ENCODE measurements around the gene USP14.
A peak's percentile ranks its signal among the peaks of the same experiment; 100 is the strongest.
"Not testable (repeated sequence)": the region's sequence is repeated elsewhere in the genome, so short reads cannot be mapped to it uniquely, and the experiment has no call there.

Gene USP14

GRCh38 chr18:136433-136832, 21.9 kb upstream of the USP14 start:
- no peaks in the 10 kb centered on the region for H3K36me3 ChIP-seq (ENCODE audit: control insufficient read depth, insufficient read depth, low read length)
- 40 to 50% methylated on average over 4 of the region's 7 CpGs for WGBS, 2 experiments (ENCODE audit: insufficient coverage in 2 of 2)
- no peaks in the 10 kb centered on the region for H3K4me1 ChIP-seq (ENCODE audit: control insufficient read depth, insufficient read depth, low read length, poor library complexity, severe bottlenecking)
- no peaks in the 10 kb centered on the region for H3K9me3 ChIP-seq (ENCODE audit: control insufficient read depth, low read length)
- H3K27ac ChIP-seq (ENCODE audit: low read depth, low read length, severe bottlenecking): no peak overlapping the region
- no peak overlapping the region for H3K4me3 ChIP-seq (ENCODE audit: extremely low read depth, insufficient read depth, low read length, poor library complexity, severe bottlenecking)

GRCh38 chr18:137327-137726, 21.0 kb upstream of the USP14 start:
- 85 to 90% methylated on average over 2 of the region's 5 CpGs for WGBS, 2 experiments (ENCODE audit: insufficient coverage in 2 of 2)
- Histone ChIP-seq H3K4me1 (ENCODE audit: control insufficient read depth, insufficient read depth, low read length, poor library complexity, severe bottlenecking) (no peaks in the 10 kb centered on the region), H3K4me3 (ENCODE audit: extremely low read depth, insufficient read depth, low read length, poor library complexity, severe bottlenecking) (no peak overlapping the region), H3K9me3 (ENCODE audit: control insufficient read depth, low read length) (no peaks in the 10 kb centered on the region), H3K36me3 (ENCODE audit: control insufficient read depth, insufficient read depth, low read length) (no peaks in the 10 kb centered on the region), H3K27ac (ENCODE audit: low read depth, low read length, severe bottlenecking) (no peak overlapping the region)

DNA sequence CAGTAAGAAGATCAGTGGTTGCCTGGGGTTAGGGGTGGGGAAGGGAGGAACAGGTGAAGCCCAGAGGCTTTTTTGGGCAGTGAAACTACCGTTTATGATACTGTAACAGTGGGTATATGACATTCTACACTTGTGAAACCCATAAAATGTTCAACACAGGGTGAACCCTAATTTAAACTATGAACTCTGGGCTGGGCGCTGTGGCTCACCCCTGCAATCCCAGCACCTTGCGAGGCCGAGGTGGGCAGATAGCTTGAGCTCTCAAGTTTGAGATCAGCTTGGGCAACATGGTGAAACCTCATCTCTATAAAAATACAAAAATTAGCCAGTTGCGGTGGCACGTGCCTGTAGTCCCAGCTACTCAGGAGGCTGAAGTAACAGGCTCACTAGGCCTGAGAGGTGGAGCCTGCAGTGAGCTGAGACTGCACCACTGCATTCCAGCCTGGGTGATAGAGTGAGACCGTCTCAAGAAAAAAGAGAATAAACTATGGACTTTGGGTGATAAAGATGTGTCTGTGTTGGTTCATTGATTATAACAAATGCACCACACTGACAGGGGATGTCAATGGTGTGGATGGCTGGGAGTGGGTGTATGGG, 17.6 kb upstream of the USP14 start:
- 80 to 81% methylated on average over 4 to 6 of the region's 7 CpGs for WGBS, 2 experiments (ENCODE audit: insufficient coverage in 2 of 2)
- H3K4me3 ChIP-seq (ENCODE audit: extremely low read depth, insufficient read depth, low read length, poor library complexity, severe bottlenecking): no peak overlapping the region
- no peak overlapping the region for H3K27ac ChIP-seq (ENCODE audit: low read depth, low read length, severe bottlenecking)
- H3K4me1 ChIP-seq (ENCODE audit: control insufficient read depth, insufficient read depth, low read length, poor library complexity, severe bottlenecking): no peaks in the 10 kb centered on the region
- H3K36me3 ChIP-seq (ENCODE audit: control insufficient read depth, insufficient read depth, low read length): no peaks in the 10 kb centered on the region
- no peaks in the 10 kb centered on the region for H3K9me3 ChIP-seq (ENCODE audit: control insufficient read depth, low read length)

- H3K36me3 ChIP-seq (ENCODE audit: control insufficient read depth, insufficient read depth, low read length); H3K9me3 ChIP-seq (ENCODE audit: control insufficient read depth, low read length); H3K27ac ChIP-seq (ENCODE audit: low read depth, low read length, severe bottlenecking); H3K4me1 ChIP-seq (ENCODE audit: control insufficient read depth, insufficient read depth, low read length, poor library complexity, severe bottlenecking); H3K4me3 ChIP-seq (ENCODE audit: extremely low read depth, insufficient read depth, low read length, poor library complexity, severe bottlenecking): not testable (repeated sequence)
- WGBS, 2 experiments (ENCODE audit: insufficient coverage in 2 of 2): 57 to 92% methylated on average over 3 to 4 of the region's 7 CpGs
Measured at GRCh38 chr18:142624-143296, 15.6 kb upstream of the USP14 start.

GRCh38 chr18:148841-149240, 9.5 kb upstream of the USP14 start:
- 93% methylated on average over 2 of the region's 6 CpGs; no CpG with 5 or more reads in 1 of the 2 experiments for whole genome bisulfite sequencing, 2 experiments (ENCODE audit: insufficient coverage in 2 of 2)
- no peaks in the 10 kb centered on the region for H3K4me1 ChIP-seq (ENCODE audit: control insufficient read depth, insufficient read depth, low read length, poor library complexity, severe bottlenecking)
- no peaks in the 10 kb centered on the region for H3K9me3 ChIP-seq (ENCODE audit: control insufficient read depth, low read length)
- no peak overlapping the region for H3K27ac ChIP-seq (ENCODE audit: low read depth, low read length, severe bottlenecking)
- H3K4me3 ChIP-seq (ENCODE audit: extremely low read depth, insufficient read depth, low read length, poor library complexity, severe bottlenecking): no peak overlapping the region
- H3K36me3 ChIP-seq (ENCODE audit: control insufficient read depth, insufficient read depth, low read length): no peaks in the 10 kb centered on the region

GRCh38 chr18:154151-154550, 4.2 kb upstream of the USP14 start:
- 90 to 99% methylated on average over 7 of the region's 7 CpGs for WGBS, 2 experiments (ENCODE audit: insufficient coverage in 2 of 2)
- Histone ChIP-seq H3K9me3 (ENCODE audit: control insufficient read depth, low read length) (no peaks in the 10 kb centered on the region), H3K36me3 (ENCODE audit: control insufficient read depth, insufficient read depth, low read length) (no peaks in the 10 kb centered on the region), H3K4me3 (ENCODE audit: extremely low read depth, insufficient read depth, low read length, poor library complexity, severe bottlenecking) (no peak overlapping the region), H3K4me1 (ENCODE audit: control insufficient read depth, insufficient read depth, low read length, poor library complexity, severe bottlenecking) (no peaks in the 10 kb centered on the region), H3K27ac (ENCODE audit: low read depth, low read length, severe bottlenecking) (no peak overlapping the region)

- peaks cover under 1% of the 10 kb centered on the region for H3K4me1 ChIP-seq (ENCODE audit: control insufficient read depth, insufficient read depth, low read length, poor library complexity, severe bottlenecking)
- 79 to 94% methylated on average over 4 to 5 of the region's 6 CpGs for WGBS, 2 experiments (ENCODE audit: insufficient coverage in 2 of 2)
- H3K27ac ChIP-seq (ENCODE audit: low read depth, low read length, severe bottlenecking): no peak overlapping the region
- no peaks in the 10 kb centered on the region for H3K9me3 ChIP-seq (ENCODE audit: control insufficient read depth, low read length)
- H3K4me3 ChIP-seq (ENCODE audit: extremely low read depth, insufficient read depth, low read length, poor library complexity, severe bottlenecking): no peak overlapping the region
- peaks cover 5% of the 10 kb centered on the region for H3K36me3 ChIP-seq (ENCODE audit: control insufficient read depth, insufficient read depth, low read length)
Measured at GRCh38 chr18:155688-156087, 2.7 kb upstream of the USP14 start.

- H3K27ac ChIP-seq (ENCODE audit: low read depth, low read length, severe bottlenecking): no peak overlapping the region
- no peaks in the 10 kb centered on the region for H3K9me3 ChIP-seq (ENCODE audit: control insufficient read depth, low read length)
- no peak overlapping the region for H3K4me3 ChIP-seq (ENCODE audit: extremely low read depth, insufficient read depth, low read length, poor library complexity, severe bottlenecking)
- 91 to 100% methylated on average over 1 to 2 of the region's 6 CpGs for WGBS, 2 experiments (ENCODE audit: insufficient coverage in 2 of 2)
- H3K36me3 ChIP-seq (ENCODE audit: control insufficient read depth, insufficient read depth, low read length): peaks cover 9% of the 10 kb centered on the region
- peaks cover 5% of the 10 kb centered on the region for H3K4me1 ChIP-seq (ENCODE audit: control insufficient read depth, insufficient read depth, low read length, poor library complexity, severe bottlenecking)
Measured at GRCh38 chr18:156514-157230, 1.7 kb upstream of the USP14 start.

DNA sequence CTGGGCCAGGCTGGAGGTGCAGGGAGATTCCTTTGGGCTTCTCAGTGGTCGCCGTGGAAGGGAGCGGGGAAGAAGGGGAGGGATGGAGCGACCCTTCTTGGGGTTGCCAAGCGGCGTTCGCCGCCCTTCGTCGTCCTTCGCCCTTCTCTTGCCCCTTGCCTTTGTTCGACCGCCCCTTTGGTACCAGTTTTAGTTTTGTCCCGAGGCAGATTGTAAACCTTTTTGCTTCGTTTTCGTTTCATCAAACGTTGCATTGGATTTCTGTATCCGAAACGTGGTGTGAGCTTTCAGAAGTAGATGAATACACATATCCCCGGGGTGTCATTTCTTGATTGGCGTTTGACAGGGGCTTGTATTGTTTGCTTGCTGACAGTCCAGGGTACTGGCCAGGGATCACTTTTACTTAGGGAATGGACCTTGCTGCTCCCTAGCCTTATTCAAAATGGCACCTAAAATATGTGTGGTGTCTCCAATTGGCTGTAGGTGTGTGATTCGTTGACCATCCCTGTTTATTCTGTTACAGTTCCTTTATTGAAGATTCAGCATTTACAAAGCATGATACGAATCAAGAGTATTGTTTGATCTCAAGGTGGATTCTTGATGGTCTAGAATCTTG, 788 bp downstream of the USP14 start:
- 0 to 1% methylated on average over 12 to 16 of the region's 23 CpGs for WGBS, 2 experiments (ENCODE audit: insufficient coverage in 2 of 2)
- Histone ChIP-seq H3K4me1 (ENCODE audit: control insufficient read depth, insufficient read depth, low read length, poor library complexity, severe bottlenecking) (peaks cover 5% of the 10 kb centered on the region), H3K36me3 (ENCODE audit: control insufficient read depth, insufficient read depth, low read length) (peaks cover 23% of the 10 kb centered on the region), H3K9me3 (ENCODE audit: control insufficient read depth, low read length) (no peaks in the 10 kb centered on the region), H3K27ac (ENCODE audit: low read depth, low read length, severe bottlenecking) (peak overlapping the region; percentile 90), H3K4me3 (ENCODE audit: extremely low read depth, insufficient read depth, low read length, poor library complexity, severe bottlenecking) (peak overlapping the region; percentile 85)

GRCh38 chr18:159933-160332, 1.6 kb downstream of the USP14 start:
- 85 to 97% methylated on average over 5 to 13 of the region's 15 CpGs for WGBS, 2 experiments (ENCODE audit: insufficient coverage in 2 of 2)
- Histone ChIP-seq H3K4me1 (ENCODE audit: control insufficient read depth, insufficient read depth, low read length, poor library complexity, severe bottlenecking) (peaks cover 5% of the 10 kb centered on the region), H3K36me3 (ENCODE audit: control insufficient read depth, insufficient read depth, low read length) (peaks cover 31% of the 10 kb centered on the region), H3K9me3 (ENCODE audit: control insufficient read depth, low read length) (no peaks in the 10 kb centered on the region), H3K4me3 (ENCODE audit: extremely low read depth, insufficient read depth, low read length, poor library complexity, severe bottlenecking) (peak overlapping the region; percentile 85), H3K27ac (ENCODE audit: low read depth, low read length, severe bottlenecking) (no peak overlapping the region)
